HCT116 (cell line): Measurements from ENCODE around the gene TNFSF9.

Source experiments
- ATF3 ChIP-seq: IDR thresholded peaks from 2 replicates; pipeline ENCODE4 v1.6.1; 2012
- CEBPB ChIP-seq: IDR thresholded peaks from 2 replicates; pipeline ENCODE4 v1.6.1; 2012; ENCODE audit warnings: low read depth
- CTCF ChIP-seq, 3 experiments: fragments of 200-600 bp in 1 of 3; sonication (generic) in 1 of 3; IDR thresholded peaks in 2 of 3; conservative IDR thresholded peaks in 1 of 3; 2 replicates each; pipeline ENCODE4 v1.5.1; 2012 to 2017; ENCODE audit warnings: low read depth in 2 of 3, low read length in 2 of 3, antibody characterized with exemption in 1 of 3, borderline replicate concordance in 1 of 3, control low read depth in 1 of 3, mild to moderate bottlenecking in 1 of 3, mixed read lengths in 1 of 3, mixed run types in 1 of 3, moderate library complexity in 1 of 3; ENCODE audit not compliant: insufficient read depth in 1 of 3
- EZH2 ChIP-seq: fragments of 200-600 bp; sonication (generic); IDR thresholded peaks from 2 replicates; pipeline ENCODE4 v1.6.1; 2017; ENCODE audit warnings: antibody characterized with exemption, mixed run types
- JUND ChIP-seq: IDR thresholded peaks from 2 replicates; pipeline ENCODE4 v1.6.1; 2012
- POLR2A ChIP-seq: IDR thresholded peaks from 2 replicates; pipeline ENCODE4 v1.7.0; 2011; ENCODE audit warnings: borderline replicate concordance; ENCODE audit not compliant: insufficient read depth, insufficient read length; ENCODE audit errors: extremely low read depth
- POLR2AphosphoS5 ChIP-seq: IDR thresholded peaks from 2 replicates; pipeline ENCODE4 v1.6.1; 2011; ENCODE audit warnings: mild to moderate bottlenecking, low read depth, low read length, moderate library complexity
- REST ChIP-seq: IDR thresholded peaks from 2 replicates; pipeline ENCODE4 v1.6.1; 2012; ENCODE audit warnings: low read depth
- YY1 ChIP-seq: IDR thresholded peaks from 2 replicates; pipeline ENCODE4 v1.6.1; 2011; ENCODE audit warnings: low read length, low read depth, moderate library complexity, mild to moderate bottlenecking; ENCODE audit not compliant: insufficient replicate concordance; ENCODE audit errors: extremely low read depth
- ZNF274 ChIP-seq: fragments of 200-500 bp; sonication (Bioruptor generic); IDR thresholded peaks from 2 replicates; pipeline ENCODE4 v1.6.1; 2014; ENCODE audit warnings: mild to moderate bottlenecking, low read depth, low read length, inconsistent platforms

- TF ChIP-seq REST = no peak
- TF ChIP-seq CTCF (IDR thresholded peaks at IDR 0.05 in 2 of 3, conservative IDR thresholded peaks at IDR 0.05 in 1 of 3; ENCODE audit: borderline replicate concordance in 1 of 3, insufficient read depth in 1 of 3, low read depth in 2 of 3, low read length in 2 of 3) = no peak
- no peak for TF ChIP-seq CEBPB
- no peak for TF ChIP-seq POLR2A
- no peak for TF ChIP-seq ZNF274
- no peak for TF ChIP-seq ATF3
- TF ChIP-seq JUND = no peak
- no peak for TF ChIP-seq POLR2AphosphoS5
- TF ChIP-seq YY1 = no peak
- TF ChIP-seq EZH2 = no peak
Measured at GRCh38 chr19:6577476-6578125, 46.8 kb downstream of the TNFSF9 start.
